Osteocyte (in vitro differentiated cells): ENCODE results near the gene FILIP1. TPM values are rescaled to one million over a fixed set of nuclear protein-coding genes. Genes with fewer than 3 reads are reported as not detected.

Experiments used
- DNase-seq: peaks from one replicate; pipeline ENCODE4 v3.0.0; 2021; ENCODE audit warnings: mixed read lengths; ENCODE audit not compliant: unreplicated experiment; ENCODE audit errors: extremely low spot score
- H3K27ac Mint-ChIP-seq: one replicate; pipeline ENCODE4 v1.8.0; 2021; ENCODE audit warnings: mild to moderate bottlenecking, mixed read lengths; ENCODE audit not compliant: unreplicated experiment
- H3K27me3 Mint-ChIP-seq: one replicate; pipeline ENCODE4 v1.8.0; 2021; ENCODE audit warnings: mixed read lengths; ENCODE audit not compliant: unreplicated experiment
- H3K36me3 Mint-ChIP-seq: one replicate; pipeline ENCODE4 v1.8.0; 2021; ENCODE audit warnings: mixed read lengths; ENCODE audit not compliant: unreplicated experiment
- H3K4me1 Mint-ChIP-seq: one replicate; pipeline ENCODE4 v1.8.0; 2021; ENCODE audit warnings: mixed read lengths; ENCODE audit not compliant: unreplicated experiment
- H3K4me3 Mint-ChIP-seq: one replicate; pipeline ENCODE4 v1.8.0; 2021; ENCODE audit warnings: mild to moderate bottlenecking, moderate library complexity, mixed read lengths; ENCODE audit not compliant: unreplicated experiment
- H3K9me3 Mint-ChIP-seq: one replicate; pipeline ENCODE4 v1.8.0; 2021; ENCODE audit warnings: mixed read lengths; ENCODE audit not compliant: unreplicated experiment
- total RNA-seq: library from RNA; stranded (reverse); gene quantifications from 2 replicates; pipeline ENCODE4 v1.2.1, GENCODE V29; 2021
- TF ChIP-seq, protein P1 (sequence below): fragments of 200-600 bp; sonication (generic); IDR thresholded peaks from 2 replicates; pipeline ENCODE4 v1.5.0; 2021; ENCODE audit warnings: antibody characterized with exemption, mild to moderate bottlenecking, moderate library complexity

The FILIP1 gene
- total RNA-seq, 1 donor from 2014 or later, result 0.05 TPM

DNA sequence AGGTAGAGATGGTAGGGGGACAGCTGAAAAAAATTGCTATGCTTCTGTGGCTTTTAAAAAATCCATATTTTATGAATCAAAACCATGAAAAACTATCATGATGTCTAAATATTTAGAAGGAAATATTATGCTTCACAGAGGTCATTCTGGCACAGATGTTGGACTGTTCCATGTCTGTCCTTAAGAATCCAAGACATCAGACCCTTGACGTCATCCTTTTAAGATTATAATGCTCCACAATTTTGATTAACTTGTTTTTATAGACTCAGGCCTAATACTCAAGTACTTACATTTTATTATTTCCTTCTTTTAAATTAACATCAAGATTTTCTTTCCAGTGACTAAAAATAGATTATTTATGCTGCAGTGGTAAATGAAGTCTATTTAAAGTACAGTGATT is 29.7 kb downstream of the FILIP1 start:
- peaks cover 4% of the 10 kb centered on the region for H3K9me3 Mint-ChIP-seq
- no peak overlapping the region for H3K27ac Mint-ChIP-seq
- H3K27me3 Mint-ChIP-seq, result peaks cover 3% of the 10 kb centered on the region
- no peaks in the 10 kb centered on the region for H3K36me3 Mint-ChIP-seq
- no peak for DNase-seq
- TF ChIP-seq, protein P1, sequence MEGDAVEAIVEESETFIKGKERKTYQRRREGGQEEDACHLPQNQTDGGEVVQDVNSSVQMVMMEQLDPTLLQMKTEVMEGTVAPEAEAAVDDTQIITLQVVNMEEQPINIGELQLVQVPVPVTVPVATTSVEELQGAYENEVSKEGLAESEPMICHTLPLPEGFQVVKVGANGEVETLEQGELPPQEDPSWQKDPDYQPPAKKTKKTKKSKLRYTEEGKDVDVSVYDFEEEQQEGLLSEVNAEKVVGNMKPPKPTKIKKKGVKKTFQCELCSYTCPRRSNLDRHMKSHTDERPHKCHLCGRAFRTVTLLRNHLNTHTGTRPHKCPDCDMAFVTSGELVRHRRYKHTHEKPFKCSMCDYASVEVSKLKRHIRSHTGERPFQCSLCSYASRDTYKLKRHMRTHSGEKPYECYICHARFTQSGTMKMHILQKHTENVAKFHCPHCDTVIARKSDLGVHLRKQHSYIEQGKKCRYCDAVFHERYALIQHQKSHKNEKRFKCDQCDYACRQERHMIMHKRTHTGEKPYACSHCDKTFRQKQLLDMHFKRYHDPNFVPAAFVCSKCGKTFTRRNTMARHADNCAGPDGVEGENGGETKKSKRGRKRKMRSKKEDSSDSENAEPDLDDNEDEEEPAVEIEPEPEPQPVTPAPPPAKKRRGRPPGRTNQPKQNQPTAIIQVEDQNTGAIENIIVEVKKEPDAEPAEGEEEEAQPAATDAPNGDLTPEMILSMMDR, result no peak
- no peaks in the 10 kb centered on the region for H3K4me1 Mint-ChIP-seq
- H3K4me3 Mint-ChIP-seq, result no peak overlapping the region

- H3K27me3 Mint-ChIP-seq, result peaks cover 3% of the 10 kb centered on the region
- no peaks in the 10 kb centered on the region for H3K36me3 Mint-ChIP-seq
- no peak for DNase-seq
- TF ChIP-seq, protein P1, result no peak
- H3K27ac Mint-ChIP-seq, result no peak overlapping the region
- no peak overlapping the region for H3K4me3 Mint-ChIP-seq
- H3K9me3 Mint-ChIP-seq, result peaks cover 1% of the 10 kb centered on the region
- no peaks in the 10 kb centered on the region for H3K4me1 Mint-ChIP-seq
Measured at GRCh38 chr6:75463061-75463460, 30.5 kb downstream of the FILIP1 start.

GRCh38 chr6:75460681-75461080 is 32.9 kb downstream of the FILIP1 start:
- TF ChIP-seq, protein P1, result no peak
- H3K27me3 Mint-ChIP-seq, result peaks cover 2% of the 10 kb centered on the region
- no peak overlapping the region for H3K27ac Mint-ChIP-seq
- H3K4me1 Mint-ChIP-seq, result no peaks in the 10 kb centered on the region
- no peaks in the 10 kb centered on the region for H3K36me3 Mint-ChIP-seq
- no peak overlapping the region for H3K4me3 Mint-ChIP-seq
- no peak for DNase-seq
- no peaks in the 10 kb centered on the region for H3K9me3 Mint-ChIP-seq

DNA sequence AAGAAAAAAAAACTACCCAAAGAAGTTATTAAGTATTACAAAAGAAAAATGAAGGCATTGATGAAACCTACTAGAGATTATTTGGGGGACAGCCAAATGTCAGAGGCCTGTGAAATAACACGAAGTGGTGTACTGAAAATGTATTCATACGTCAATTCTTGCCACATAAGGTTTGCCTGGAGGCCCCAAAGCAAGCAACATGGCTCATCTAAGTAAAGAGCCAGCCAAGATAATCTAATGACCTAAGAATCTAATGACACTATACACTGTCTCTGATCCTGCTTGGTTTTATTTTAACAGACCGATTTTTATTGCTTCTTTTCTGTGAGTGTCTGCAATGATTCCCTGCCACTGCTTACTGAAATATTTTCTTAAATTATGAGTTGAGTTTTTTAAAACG is 34.7 kb downstream of the FILIP1 start:
- no peak overlapping the region for H3K27ac Mint-ChIP-seq
- TF ChIP-seq, protein P1, result no peak
- H3K4me3 Mint-ChIP-seq, result no peak overlapping the region
- no peaks in the 10 kb centered on the region for H3K36me3 Mint-ChIP-seq
- no peak for DNase-seq
- no peaks in the 10 kb centered on the region for H3K9me3 Mint-ChIP-seq
- peaks cover 2% of the 10 kb centered on the region for H3K27me3 Mint-ChIP-seq
- no peaks in the 10 kb centered on the region for H3K4me1 Mint-ChIP-seq

- Mint-ChIP-seq H3K4me1 (peaks cover 2% of the 10 kb centered on the region), H3K27ac (no peak overlapping the region), H3K36me3 (no peaks in the 10 kb centered on the region)
Measured at GRCh38 chr6:75450903-75451302, 42.7 kb downstream of the FILIP1 start.

More at GRCh38 chr6:75450903-75451302, 42.7 kb downstream of the FILIP1 start:
- no peaks in the 10 kb centered on the region for H3K9me3 Mint-ChIP-seq
- H3K4me3 Mint-ChIP-seq, result no peak overlapping the region
- H3K27me3 Mint-ChIP-seq, result peaks cover 18% of the 10 kb centered on the region
- TF ChIP-seq, protein P1, result no peak
- no peak for DNase-seq
